SU-DHL-6 (cell line): ENCODE results near the gene EXOC8.

Experiments used
- EZH2phosphoT487 ChIP-seq: fragments of 200-600 bp; sonication (generic), shearing (Covaris generic); conservative IDR thresholded peaks from 2 replicates; pipeline ENCODE4 v1.6.1; 2018; ENCODE audit warnings: mild to moderate bottlenecking, antibody characterized with exemption, low read length, moderate library complexity, mixed read lengths
- TF ChIP-seq, protein P1 (sequence below): fragments of 200-600 bp; sonication (generic); IDR thresholded peaks from one replicate; pipeline ENCODE4 v1.5.1; 2017; ENCODE audit warnings: antibody characterized with exemption, mild to moderate bottlenecking, low read length, moderate library complexity; ENCODE audit not compliant: insufficient read depth, poor library complexity, severe bottlenecking

DNA sequence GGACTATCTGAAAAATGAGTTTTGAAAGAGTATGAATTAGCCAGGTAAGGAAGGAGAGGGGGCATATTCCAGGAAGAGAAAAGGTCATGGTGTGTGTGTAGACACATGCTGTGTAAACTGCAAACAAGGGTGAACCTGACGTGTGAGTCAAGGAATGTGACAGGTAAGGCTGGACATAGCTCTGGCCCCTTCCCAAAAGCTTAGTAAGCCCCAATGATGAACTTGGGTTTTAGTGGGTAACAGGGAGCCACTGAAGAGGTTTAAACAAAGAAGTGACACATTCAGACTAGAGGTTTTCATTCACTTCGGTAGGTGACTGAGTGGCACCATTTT lies 47.7 kb upstream of the EXOC8 start:
- TF ChIP-seq, protein P1, sequence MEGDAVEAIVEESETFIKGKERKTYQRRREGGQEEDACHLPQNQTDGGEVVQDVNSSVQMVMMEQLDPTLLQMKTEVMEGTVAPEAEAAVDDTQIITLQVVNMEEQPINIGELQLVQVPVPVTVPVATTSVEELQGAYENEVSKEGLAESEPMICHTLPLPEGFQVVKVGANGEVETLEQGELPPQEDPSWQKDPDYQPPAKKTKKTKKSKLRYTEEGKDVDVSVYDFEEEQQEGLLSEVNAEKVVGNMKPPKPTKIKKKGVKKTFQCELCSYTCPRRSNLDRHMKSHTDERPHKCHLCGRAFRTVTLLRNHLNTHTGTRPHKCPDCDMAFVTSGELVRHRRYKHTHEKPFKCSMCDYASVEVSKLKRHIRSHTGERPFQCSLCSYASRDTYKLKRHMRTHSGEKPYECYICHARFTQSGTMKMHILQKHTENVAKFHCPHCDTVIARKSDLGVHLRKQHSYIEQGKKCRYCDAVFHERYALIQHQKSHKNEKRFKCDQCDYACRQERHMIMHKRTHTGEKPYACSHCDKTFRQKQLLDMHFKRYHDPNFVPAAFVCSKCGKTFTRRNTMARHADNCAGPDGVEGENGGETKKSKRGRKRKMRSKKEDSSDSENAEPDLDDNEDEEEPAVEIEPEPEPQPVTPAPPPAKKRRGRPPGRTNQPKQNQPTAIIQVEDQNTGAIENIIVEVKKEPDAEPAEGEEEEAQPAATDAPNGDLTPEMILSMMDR = no peak
- TF ChIP-seq EZH2phosphoT487 = no peak
